Breast epithelium (tissue), 3 donors: ENCODE results near the gene PRF1.

ENCODE experiments used
- CTCF ChIP-seq, 3 donors: fragments of 450-650 bp; IDR thresholded peaks; one replicate each; pipeline ENCODE4 v1.5.1; 2016 to 2017; ENCODE audit warnings: antibody characterized with exemption in 3 of 3, mild to moderate bottlenecking in 3 of 3, moderate library complexity in 3 of 3
- POLR2A ChIP-seq: fragments of 450-650 bp; IDR thresholded peaks from one replicate; pipeline ENCODE4 v1.6.1; 2016; ENCODE audit warnings: antibody characterized with exemption, mild to moderate bottlenecking, moderate library complexity

GRCh38 chr10:70557086-70557845 lies 45.3 kb downstream of the PRF1 start:
- TF ChIP-seq POLR2A (no peak), CTCF (IDR thresholded peaks at IDR 0.05) (no peak)
